GM18909 (cell line): ENCODE data around the gene BORCS8.

ENCODE experiments used
- ATAC-seq: cut with Tn5 transposase; IDR thresholded peaks from one replicate; pipeline ENCODE4 v1.9.1; 2021; ENCODE audit warnings: mild to moderate bottlenecking; ENCODE audit not compliant: unreplicated experiment, poor library complexity

The BORCS8 gene

DNA sequence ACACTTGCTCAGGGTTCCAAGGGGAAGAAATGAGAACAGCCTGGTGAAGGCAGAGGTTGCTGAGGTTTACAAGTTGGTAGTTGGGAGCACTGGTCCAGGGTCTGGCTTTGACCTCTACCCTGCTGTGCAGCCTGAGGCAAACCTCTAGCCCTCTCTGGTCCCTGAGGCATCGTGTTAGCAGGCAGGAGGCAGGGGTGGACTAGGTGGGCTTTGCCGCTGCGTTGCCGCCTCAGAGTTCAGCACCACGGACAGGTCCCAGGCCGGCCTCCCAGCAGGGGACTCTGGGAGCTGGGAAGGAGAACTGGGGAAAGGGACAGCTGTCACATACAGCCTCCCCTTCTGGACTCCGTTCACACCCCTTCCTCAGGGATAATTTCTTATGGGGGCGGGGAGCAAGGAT, 22.9 kb upstream of the BORCS8 start:
- no peak for ATAC-seq

DNA sequence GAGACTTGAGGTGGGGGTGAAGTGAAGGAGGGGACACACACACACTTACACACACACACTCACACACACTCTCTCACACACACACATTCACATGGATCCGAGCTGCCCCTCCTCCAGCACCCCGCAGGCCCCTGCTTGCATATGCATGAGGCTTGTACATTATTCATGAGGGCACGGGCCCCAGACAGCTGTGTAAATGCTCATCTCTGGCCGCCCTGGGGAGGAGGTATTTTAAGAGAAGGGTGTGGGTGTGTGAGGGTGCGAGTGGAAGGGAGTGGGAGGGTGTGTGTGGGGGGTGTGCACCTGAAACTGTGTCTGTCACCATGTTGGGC, 22.2 kb upstream of the BORCS8 start:
- ATAC-seq: no peak

DNA sequence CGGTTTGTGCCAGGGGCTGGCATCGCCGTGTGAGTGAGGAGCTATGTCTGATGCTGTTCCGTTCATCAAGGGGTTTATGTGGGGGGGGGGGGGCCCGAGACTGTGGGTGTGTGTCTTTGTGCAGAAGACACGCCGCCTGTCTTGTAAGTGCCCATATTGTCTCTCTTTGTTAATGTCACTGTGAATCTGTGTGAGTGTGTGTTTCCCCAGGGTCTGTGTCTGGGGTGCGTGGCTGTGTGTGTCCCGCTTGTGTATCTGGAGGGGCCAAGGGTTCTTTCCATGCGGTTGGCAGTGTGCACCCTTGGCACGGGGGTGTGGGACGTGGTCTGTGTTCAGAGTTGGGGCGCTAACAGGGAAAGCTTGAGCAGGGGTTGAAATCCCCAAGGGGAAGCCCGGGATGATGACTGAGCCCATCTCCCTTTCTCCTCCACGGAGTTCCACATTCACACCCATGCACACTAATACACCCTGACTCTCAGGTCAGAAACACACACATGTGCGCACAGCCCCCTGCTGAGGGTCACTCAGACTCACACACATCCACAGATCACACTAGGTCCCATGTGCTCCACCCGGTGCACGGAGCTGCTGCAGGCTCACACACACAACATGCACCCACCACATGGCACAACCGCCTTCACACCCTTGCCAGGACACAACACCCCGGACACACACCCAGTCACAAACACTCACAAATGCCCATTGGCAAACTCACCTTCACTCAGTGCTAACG, 21.6 kb upstream of the BORCS8 start:
- ATAC-seq: no peak

DNA sequence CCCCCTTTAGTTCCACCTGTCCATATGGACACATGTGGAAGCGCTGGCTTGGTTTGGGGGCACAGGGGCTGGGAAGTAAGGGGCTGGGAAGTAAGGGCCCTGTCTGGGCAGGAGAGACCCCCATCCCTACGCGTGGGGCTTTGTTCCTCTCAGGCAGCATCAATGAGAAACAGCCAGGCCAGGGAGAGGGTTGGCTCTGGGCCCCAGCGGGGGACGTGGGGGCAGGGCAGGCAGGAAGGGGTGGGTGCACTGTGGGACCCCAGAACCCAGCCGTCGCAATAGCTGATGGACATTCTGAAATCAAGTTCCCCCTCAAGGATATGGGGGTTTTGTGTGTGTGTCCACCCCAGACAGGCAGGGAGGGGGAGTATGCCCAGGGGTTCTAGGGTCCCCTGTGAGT, 21.0 kb upstream of the BORCS8 start:
- no peak for ATAC-seq

DNA sequence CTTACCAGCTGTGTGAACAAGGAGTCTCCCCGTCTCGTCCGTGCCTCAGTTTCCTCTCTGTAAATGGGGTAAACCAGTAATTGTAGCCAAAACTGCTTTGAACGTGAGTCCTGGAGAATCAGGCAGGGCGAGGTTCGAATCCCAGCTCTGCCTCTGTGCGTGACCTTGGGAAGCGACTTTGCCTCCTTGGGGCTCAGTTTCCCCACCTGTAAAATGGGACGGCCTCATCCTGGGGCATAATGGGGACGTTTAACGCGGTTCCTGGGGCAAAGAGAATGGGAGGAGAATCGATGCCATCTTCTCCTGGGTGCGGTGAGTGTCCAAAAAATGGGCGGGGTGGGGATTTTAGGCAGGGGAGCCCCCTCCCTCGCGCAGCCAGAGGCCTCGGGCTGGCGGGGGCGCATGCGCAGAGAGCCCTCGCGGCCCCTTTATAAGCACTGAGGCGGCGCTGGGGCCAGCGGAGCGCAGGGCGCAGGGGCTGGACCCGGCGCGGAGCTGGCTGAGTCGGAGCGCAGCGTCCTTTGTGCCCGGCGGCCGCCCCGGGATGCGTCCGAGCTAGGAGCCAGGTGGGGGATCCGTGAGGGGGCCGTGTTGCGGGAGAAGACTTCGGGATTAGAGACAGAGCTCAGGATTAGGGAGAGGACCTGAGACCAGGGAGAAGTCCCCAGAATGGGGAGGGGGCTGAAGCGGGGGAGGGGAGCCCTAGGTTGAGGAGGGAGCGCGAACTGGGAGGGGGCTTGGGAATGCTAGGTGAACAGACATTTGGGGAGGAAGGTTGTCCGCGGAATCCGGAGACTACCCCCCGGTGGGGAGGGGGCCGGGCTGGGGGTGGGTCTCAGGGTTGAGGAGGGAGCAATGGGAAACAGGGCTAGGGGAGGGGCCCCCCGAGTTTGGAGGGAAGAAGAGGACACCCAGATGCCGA, 19.8 kb upstream of the BORCS8 start, which contains the start of gene NCAN:
NCAN (plus strand) TSS at position 460 of the 922 bp plus-strand sequence. CDS start 4,996 bp downstream, outside the sequence.
- no peak for ATAC-seq

DNA sequence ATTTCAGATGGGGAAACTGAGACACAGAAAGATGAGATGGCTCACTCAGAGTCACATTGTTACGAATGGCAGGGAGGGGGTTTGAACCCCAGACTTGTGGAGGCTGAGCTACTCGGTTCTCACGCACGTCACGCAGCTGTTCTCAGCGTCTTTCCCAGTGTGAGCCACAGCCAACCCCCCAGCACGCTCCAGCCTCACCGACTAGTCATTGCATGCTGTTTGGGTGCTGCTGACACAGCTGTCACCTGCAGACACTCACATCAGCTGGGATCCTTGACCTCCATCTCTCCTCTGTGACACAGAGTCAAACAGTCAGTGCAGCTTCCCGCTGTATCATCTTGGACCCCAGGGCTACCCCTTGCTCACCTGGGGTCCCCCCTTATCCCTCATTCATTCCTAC, 17.4 kb upstream of the BORCS8 start:
- no peak for ATAC-seq

DNA sequence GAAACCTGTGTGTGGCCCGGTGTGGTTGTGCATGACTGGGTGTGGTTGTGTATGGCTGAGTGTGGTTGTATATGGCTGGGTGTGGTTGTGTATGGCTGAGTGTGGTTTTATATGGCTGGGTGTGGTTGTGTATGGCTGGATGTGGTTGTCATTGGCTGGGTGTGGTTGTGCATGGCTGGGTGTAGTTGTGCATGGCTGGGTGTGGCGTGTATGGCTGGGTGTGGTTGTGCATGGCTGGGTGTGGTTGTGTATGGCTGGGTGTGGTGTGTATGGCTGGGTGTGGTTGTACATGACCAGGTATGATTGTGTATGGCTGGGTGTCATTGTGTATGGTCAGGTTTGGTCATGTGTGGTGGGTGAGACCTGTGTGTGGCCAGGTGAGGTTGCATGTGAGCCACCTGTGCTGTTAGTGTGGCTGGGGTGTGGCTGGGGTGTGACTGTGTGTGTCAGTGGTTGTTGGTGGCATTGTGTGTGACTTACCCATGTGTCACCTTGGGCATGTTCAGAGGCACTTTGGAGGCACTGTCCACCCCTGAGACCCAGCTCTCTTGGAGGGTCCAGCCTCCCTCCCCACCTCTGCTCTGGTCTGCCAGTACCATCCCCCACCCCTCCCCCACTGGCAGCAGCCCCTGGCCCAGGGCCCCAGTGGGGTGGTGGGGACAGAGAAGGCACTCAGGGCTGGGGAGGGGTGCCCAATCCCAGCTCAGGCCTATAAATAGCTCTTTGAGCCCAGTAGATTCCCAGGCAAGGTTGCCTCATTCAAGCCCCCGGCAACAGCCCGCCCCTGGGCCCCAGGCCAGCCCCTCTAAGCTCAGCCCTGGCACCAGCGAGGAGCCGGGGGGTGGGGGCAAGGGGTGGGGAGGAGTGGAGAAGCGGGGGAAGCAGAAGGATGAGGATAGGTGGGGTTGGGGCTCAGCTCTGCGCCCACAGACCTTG, 16.0 kb upstream of the BORCS8 start:
- ATAC-seq: no peak

DNA sequence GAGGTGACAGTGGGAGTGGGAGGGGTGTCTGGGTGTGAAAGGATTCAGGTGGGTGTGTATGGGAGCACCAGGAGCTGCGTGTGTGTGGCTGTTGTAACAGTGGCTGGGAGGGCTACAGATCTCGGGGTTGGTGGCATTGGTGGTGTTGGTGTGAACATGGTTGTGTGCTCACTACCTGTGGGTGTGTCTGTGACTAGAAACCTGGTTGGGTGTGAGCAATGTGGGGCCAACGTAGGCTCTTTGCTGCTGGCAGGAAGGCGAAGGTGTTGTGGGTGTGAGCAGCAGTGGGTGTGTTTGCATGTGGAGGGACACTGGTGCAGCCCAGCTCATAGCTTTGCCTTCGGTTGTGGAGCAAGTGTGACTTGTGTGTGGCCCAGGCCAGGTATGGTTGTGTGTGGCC, 15.0 kb upstream of the BORCS8 start:
- no peak for ATAC-seq

DNA sequence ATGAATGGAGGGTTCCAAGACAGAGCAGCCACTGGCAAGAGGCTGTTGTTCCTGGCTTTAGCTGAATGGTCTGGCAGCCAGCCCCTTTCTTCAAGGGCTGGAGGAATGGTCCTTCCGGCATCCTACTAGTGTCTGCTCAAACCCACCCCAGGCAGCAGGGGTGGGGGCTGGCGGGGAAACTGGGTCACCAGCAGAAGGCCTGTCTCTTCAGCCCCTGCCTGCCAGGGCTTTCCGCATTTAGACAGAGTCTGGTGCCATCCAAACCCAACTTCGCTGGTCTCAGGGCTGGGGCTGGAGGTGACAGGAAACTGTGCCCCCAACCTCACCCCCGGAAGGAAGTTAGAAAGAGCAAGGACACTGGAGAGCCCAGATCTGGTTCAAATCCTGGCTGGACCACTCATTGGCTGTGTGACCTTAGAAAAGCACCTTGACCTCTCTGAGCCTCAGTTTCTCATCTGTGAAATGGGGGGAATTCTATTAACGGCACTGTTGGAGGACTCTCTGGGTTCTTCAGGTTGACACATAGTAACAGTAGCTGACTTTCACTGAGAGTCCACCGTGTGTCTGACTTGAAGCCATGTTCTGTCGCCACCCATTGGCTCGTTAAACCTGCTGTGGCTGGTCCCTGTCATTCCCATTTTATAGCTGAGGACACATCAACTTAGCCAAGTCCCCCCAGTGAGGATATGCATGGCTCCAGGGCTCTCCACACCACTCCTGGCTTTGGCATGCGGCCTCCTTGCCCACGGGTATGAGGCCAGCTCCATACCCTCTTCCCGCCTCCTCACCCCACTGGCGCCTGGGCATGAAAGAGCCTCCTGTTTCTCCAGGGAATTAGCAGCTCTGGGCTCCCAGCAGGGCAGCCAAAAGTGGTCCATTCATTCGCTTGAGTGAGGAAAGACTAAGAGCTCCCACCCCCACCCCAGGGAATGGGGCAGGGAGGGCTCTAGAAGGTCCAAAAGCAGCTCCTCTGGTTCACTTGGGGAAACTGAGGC, 13.8 kb upstream of the BORCS8 start:
- no peak for ATAC-seq

DNA sequence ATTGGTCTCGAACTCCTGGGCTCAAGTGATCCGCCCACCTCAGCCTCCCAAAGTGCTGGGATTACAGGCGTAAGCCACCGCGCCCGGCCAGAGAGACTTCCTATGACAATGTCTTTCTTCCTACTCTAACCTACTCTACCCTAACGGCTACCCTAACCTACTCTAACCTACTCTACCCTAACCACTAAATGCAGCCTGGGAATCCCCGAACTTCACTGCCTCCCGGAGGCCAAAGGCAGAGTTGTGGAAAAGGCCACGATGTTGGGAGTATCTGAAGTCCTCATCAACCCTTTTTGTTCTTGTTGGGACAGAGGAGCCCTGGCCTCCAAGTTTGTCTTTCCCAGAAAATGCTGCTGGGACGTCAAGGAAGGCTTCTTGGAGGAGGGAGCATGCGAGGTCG, 12.2 kb upstream of the BORCS8 start:
- no peak for ATAC-seq

DNA sequence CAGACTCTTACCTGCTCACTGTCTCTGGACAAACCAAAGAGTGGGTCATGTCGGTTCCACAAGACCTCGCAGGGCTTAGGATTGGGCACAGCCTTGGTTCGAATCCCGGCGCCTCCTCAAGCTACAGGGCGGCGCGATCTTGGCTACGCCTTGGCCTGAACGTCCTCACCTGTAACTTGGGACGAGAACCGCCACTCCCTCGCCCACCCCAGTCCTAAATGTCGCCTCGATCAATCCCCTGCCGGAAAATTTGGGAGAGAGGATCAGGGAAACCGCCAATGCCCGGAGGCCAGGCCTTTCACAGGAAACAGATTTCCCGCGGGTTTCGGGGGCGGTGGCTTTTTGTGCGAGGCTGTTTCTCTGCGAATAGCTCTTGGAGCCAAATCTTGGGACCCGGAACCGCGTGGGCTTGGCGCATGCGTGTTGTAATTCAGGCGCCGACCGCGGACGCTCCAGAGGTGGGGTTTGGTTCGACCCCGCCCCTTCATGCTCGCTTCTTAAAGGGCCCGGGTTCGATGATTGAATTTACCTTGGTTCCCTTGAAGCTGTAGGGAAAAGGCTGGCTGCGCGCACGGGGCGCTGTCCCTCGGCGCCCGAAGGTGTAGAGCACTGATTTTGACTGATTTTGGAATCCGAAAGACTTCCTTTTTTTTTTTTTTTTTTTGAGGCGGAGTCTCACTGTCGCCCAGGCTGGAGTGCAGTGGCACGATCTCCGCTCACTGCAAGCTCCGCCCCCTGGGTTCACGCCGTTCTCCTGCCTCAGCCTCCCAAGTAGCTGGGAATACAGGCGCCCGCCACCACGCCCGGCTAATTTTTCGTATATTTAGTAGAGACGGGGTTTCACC, 11.3 kb upstream of the BORCS8 start, which contains the start of gene NR2C2AP:
NR2C2AP (minus strand) TSS at position 403 of the 845 bp plus-strand sequence; CDS start at position 49, 354 bp downstream.
- peak; percentile 76 for ATAC-seq

DNA sequence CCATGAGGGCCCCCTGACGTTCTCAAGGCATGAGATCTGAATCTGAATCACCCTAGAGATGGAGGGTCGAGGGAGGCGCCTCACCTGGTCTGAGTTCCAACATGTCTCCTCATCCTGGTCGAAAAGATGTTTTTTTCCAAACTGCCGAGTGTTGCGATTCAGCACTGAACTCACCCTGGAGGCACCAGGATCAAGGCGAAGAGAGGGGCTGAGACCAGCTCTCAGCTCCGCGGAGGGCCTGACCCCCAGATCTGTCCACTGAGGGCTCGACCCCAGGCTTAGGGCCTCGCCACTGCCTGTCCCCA, 10.7 kb upstream of the BORCS8 start:
- ATAC-seq: no peak

DNA sequence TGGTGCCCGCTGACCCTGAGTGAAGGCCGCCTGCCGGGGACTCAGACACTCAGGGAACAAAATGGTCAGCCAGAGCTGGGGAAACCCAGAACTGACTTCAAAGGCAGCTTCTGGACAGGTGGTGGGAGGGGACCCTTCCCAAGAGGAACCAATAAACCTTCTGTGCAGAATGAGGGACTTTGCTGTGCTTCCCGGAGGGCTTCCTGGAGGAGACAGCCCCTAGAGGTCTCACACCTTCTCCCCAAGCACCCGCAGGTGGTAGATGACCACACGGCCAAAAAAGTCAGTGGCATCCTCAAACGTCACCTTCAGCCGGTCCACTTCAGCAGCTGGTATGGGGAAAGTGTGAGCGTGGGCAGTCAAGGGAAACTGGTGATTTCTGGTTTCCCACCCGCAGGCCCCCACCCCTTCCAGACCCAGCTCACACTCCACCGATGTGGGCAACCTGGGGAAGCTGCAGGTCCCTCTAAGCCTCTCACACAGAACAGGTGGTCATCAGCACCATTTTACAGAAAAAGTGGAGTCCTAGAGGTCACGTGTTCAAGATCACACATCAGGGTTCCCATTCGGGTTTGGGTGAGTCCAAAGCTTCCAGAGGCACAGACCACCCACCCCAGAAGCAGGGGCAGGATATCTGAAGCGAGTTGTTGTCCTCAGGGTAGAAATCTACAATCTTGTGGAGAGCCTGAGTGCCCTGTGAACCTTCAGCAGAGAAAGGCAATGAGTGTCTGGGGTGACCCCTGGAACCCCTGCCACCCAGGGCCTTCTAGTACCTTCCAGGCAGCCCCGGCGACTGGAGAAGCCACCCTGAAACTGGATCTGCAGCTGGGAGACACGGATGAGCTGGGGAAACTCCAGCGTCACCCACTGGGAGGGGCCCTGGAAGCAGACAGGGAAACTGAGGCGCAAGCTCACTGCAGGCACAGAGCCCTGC, 10.0 kb upstream of the BORCS8 start:
- ATAC-seq: no peak

DNA sequence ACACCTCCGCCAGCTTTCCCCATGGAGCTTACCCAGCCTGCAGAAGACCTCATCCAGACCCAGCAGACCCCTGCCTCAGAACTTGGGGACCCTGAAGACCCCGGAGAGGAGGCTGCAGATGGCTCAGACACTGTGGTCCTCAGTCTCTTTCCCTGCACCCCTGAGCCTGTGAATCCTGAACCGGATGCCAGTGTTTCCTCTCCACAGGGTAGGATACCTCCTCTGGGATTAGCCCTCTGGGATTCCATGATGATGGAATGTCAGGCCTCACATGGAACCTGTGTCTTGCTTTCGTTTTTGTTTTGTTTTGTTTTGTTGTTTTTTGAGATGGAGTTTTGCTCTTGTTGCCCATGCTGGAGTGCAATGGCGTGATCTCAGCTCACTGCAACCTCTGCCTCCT, 2.0 kb upstream of the BORCS8 start:
- no peak for ATAC-seq

DNA sequence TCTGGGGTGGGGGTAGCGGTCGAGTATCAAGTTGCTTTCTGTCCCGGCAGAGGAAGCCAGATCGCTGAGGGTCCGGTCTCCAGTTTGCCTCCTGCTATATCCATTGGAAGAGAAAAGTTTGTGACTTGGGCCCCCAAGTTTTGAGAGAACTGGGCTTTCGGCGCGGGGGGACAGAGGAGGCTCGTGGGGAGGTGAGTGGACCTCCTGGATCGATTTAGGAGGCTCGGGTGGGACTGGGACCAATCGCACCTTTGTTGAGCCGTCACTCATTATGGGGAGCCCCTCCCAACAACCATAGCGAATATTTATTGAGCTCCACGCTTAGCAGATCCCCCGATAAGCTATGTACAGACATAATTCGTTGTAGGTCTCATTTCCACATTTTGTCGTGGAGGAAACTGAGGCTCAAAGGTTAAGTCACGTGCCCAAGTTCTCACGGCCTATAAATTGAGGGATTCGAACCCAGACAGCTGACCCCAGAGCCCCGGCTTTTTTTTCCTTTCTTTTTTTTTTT, 1.0 kb upstream of the BORCS8 start:
- no peak for ATAC-seq

DNA sequence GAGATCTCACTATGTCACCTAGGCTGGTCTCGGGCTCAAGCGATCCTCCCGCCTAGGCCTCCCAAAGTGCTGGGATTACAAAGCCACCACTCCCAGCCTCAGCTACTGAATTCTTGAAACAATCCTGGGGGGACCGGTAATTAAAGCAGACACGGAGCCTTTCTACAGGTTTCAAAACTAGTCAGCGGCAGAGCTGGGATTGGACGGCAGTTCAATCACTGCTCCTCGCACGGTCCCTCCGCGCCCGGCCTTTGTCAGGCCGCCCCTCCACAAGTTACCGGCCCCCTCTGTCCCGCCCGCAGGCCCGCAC, 229 bp downstream of the BORCS8 start:
- no peak for ATAC-seq

DNA sequence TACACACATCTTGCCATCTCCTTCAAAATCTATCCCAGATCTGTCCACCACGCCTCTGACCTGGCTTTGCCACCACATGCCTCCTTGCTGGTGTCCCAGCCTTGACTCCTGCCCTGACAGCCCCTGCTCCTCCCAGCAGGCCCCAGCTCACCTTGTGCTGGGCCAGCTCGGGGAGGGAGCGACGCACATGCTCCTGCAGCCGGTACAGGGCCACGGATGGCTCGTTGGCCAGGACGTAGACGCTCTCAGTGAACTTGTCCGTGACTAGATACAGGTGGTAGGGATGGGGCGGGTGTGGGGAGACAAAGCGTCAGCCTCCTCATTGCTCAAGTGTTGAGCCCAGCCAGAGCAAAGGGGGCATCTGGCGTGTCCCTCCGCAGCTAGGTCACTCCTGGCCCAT, 5.2 kb downstream of the BORCS8 start:
- no peak for ATAC-seq
